KOPT-K1 (cell line): ENCODE measurements around the gene ZNF280D.

Experiments used
- H3K27ac ChIP-seq: fragments of 200-600 bp; sonication (generic); 2 replicates; pipeline ENCODE4 v1.5.1; 2016; ENCODE audit warnings: antibody characterized with exemption, mild to moderate bottlenecking, low read depth, low read length; ENCODE audit not compliant: poor library complexity, severe bottlenecking
- H3K36me3 ChIP-seq: fragments of 200-600 bp; sonication (generic); 2 replicates; pipeline ENCODE4 v1.5.1; 2017; ENCODE audit warnings: antibody characterized with exemption, mild to moderate bottlenecking, low read length, moderate library complexity; ENCODE audit not compliant: insufficient read depth
- H3K9me3 ChIP-seq: fragments of 200-600 bp; sonication (generic); 2 replicates; pipeline ENCODE4 v1.5.1; 2017; ENCODE audit warnings: antibody characterized with exemption, low read length, mild to moderate bottlenecking; ENCODE audit not compliant: insufficient read depth, poor library complexity, severe bottlenecking

ZNF280D gene

DNA sequence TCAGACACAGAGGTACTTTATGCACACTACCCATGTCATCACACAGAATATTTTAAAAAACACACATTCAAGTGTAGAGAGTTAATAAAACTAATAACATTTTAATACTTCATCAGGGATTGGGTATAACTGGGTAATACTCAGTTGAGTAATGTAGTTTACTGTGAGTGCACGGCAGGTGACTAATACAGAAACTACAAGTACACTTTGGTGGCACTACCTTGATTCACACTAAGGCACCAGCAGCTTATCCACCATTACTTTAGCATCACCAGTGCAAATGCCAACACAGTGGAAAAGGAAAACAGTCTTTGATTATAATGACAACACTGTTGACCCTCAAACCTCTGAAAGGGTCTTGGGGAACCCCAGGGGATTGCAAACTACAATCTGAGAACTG lies 33.6 kb downstream of the ZNF280D start:
- Histone ChIP-seq H3K9me3 (no peaks in the 10 kb centered on the region), H3K36me3 (peaks cover 56% of the 10 kb centered on the region), H3K27ac (no peak overlapping the region)

- Histone ChIP-seq H3K27ac (no peak overlapping the region), H3K9me3 (no peaks in the 10 kb centered on the region), H3K36me3 (peaks cover 48% of the 10 kb centered on the region)
Measured at GRCh38 chr15:56698270-56698669, 35.0 kb downstream of the ZNF280D start.

DNA sequence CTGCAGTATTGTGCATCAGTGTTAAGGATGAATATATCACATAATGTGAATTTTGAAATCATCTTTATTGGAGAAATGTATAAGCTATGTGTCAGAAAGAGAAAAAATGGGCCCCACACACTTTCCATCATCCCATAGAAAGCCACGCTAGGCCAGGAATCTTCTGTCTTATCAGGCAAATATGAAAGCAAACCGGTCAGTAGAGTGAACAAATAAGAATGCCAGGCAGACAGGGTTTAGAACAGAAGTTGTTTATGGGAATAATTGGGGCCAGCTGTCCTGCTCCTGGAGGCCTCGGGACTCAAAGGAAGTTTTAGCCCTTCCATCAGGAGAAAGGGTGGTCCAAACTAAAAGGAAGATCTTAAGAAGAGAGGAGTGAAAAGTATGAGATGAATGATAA lies 39.5 kb downstream of the ZNF280D start:
- Histone ChIP-seq H3K27ac (no peak overlapping the region), H3K9me3 (no peaks in the 10 kb centered on the region), H3K36me3 (peaks cover 12% of the 10 kb centered on the region)

DNA sequence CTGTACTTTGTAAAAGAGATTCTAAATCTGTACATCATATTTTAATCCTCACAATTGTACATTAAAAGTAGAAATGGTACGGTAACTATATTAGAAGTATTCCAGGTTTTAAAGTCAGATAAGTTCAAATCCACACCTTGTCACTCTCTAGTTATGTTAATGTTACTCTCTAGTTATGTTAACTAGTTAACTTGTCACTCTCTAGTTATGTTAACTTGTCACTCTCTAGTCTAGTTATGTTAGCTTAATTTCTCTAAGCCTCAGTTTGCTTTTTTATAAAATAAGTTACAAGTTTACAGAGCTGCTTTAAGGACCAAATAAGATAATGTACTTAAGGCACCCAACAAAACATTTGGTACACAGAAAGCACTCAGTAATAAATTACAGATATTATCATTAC lies 42.6 kb downstream of the ZNF280D start:
- H3K27ac ChIP-seq = no peak overlapping the region
- no peaks in the 10 kb centered on the region for H3K9me3 ChIP-seq
- no peaks in the 10 kb centered on the region; the same call in 1 of the 2 replicates for H3K36me3 ChIP-seq

GRCh38 chr15:56683908-56684307 lies 49.4 kb downstream of the ZNF280D start:
- H3K27ac ChIP-seq = peak overlapping the region; percentile 90
- H3K9me3 ChIP-seq = no peaks in the 10 kb centered on the region
- H3K36me3 ChIP-seq = no peaks in the 10 kb centered on the region; the same call in 1 of the 2 replicates

GRCh38 chr15:56681113-56681512 lies 52.2 kb downstream of the ZNF280D start:
- Histone ChIP-seq H3K36me3 (peaks cover 14% of the 10 kb centered on the region), H3K9me3 (no peaks in the 10 kb centered on the region)

DNA sequence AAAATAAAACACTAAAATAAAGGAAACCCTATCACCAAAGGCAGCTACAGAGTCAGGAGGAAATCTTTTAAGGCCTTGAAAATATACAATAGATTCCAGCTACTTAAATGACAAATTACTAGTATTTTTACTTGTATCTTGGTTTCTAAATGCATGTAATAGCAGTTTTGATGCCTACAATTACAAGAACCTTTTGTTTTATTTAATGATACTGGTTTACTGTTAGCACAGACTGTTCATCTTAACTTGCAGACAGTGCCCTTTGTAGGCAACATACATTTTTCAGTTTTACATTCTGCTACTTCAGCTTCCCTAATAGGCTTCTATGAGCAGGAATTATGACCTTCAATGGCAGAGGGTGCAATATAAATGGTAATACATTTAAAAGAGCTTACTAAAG lies 54.1 kb downstream of the ZNF280D start:
- Histone ChIP-seq H3K9me3 (no peaks in the 10 kb centered on the region), H3K27ac (peak overlapping the region; percentile 90), H3K36me3 (peaks cover 30% of the 10 kb centered on the region)

More at GRCh38 chr15:56681113-56681512, 52.2 kb downstream of the ZNF280D start:
- H3K27ac ChIP-seq = peak overlapping the region; percentile 90

DNA sequence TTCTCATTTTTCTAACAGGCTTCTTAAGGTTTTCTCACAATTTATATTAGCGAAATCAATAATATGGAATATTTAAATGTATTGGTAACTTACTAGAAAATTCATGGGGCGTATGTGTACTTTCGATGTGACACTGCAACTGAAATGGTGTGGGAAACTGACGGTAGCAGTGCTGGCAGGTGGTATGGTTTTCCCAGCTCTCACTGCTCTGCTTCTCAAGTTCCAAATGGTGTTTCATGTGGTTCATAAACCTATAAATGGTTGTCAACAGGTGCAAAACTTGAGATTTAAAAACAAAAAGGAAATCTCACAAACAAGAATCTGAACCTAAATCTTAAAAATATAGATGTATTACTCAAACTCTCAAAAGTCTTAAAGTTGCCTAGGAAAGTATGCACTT lies 54.7 kb downstream of the ZNF280D start:
- Histone ChIP-seq H3K9me3 (no peaks in the 10 kb centered on the region), H3K27ac (peak overlapping the region; percentile 90), H3K36me3 (peaks cover 36% of the 10 kb centered on the region)

DNA sequence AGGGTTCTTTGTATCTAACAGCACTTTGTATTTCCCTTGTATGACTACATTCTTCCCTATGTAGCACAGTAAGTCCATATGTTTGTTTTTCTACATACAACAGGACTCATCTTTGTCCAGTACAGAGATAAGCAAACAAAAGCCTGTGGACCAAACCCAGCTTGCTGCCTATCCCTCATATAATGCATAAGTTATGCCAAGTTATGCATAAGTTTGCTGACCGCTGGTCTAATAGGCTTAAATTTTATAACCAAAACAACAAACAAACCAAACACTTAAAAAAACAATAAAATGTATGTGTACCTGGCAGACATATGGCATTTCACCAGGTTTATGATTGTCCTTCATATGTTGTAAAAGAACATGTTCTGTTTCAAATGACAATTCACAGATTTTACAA lies 56.0 kb downstream of the ZNF280D start:
- Histone ChIP-seq H3K36me3 (peaks cover 46% of the 10 kb centered on the region), H3K27ac (peak overlapping the region; percentile 90), H3K9me3 (peaks cover 8% of the 10 kb centered on the region)

- Histone ChIP-seq H3K9me3 (peaks cover 9% of the 10 kb centered on the region), H3K27ac (no peak overlapping the region), H3K36me3 (peaks cover 46% of the 10 kb centered on the region)
Measured at GRCh38 chr15:56675930-56676329, 57.4 kb downstream of the ZNF280D start.

DNA sequence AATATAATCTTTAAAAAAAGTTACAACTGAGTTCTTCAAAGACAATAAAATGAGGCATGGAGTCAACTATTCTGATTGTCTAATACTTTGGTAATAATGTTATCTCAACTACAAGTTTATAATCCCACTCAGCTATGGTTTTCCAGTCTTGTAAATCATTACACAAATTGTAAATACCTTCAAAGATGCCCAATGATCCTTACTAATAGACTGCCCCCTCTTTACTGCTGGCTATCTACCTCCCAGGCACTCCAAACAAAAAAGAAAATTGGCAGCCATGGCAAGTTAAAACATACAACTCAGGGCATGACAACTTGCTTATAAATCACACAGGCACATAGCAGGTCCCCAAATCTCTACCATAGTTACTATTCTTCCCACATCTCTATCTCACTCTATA lies 58.5 kb downstream of the ZNF280D start:
- H3K27ac ChIP-seq = no peak overlapping the region

GRCh38 chr15:56672721-56673120 lies 60.6 kb downstream of the ZNF280D start:
- H3K27ac ChIP-seq = no peak overlapping the region
- peaks cover 9% of the 10 kb centered on the region for H3K9me3 ChIP-seq
- H3K36me3 ChIP-seq = peaks cover 46% of the 10 kb centered on the region

More for the DNA sequence above, 58.5 kb downstream of the ZNF280D start:
- Histone ChIP-seq H3K36me3 (peaks cover 46% of the 10 kb centered on the region), H3K9me3 (peaks cover 9% of the 10 kb centered on the region)

DNA sequence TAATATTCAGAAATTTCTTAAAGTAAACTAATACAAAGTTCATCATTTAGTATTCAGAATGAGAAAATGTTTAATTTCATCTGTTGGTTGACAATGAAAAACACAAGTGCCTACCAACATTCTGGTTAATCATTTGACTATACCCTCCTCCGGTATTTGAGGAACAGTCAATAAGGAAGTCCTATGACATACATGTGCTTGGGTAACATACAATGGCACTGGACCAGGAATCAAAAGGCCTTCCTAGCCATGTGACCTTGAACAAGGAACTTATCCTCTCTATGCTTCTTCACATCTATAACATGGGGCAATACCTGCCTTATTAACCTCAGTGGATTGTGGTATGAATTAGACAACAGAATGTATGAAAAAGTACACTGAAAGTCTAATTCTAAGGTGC lies 65.8 kb downstream of the ZNF280D start:
- Histone ChIP-seq H3K36me3 (peaks cover 39% of the 10 kb centered on the region), H3K27ac (no peak overlapping the region), H3K9me3 (peaks cover 12% of the 10 kb centered on the region)

DNA sequence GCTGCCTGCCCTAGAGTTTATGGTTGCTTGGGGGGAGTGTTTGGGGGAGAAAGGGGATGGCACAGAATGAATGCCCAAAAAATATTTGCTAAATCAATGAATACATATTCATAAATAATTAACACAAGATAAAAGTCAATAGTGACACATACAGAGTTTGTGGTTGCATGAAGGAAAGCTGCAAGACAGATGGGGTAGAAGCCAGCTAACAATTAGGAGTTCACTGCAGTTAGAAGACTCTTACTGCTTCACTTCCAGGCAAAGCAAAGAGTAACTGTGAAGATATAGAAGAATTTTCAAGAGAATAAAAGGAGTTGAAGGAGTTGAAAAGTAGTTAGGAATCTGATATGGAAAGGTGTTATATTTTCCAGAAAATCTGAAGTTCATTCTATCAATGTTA lies 72.4 kb downstream of the ZNF280D start:
- peaks cover 50% of the 10 kb centered on the region for H3K36me3 ChIP-seq
- H3K27ac ChIP-seq = peak overlapping the region; percentile 80
- peaks cover 26% of the 10 kb centered on the region for H3K9me3 ChIP-seq

DNA sequence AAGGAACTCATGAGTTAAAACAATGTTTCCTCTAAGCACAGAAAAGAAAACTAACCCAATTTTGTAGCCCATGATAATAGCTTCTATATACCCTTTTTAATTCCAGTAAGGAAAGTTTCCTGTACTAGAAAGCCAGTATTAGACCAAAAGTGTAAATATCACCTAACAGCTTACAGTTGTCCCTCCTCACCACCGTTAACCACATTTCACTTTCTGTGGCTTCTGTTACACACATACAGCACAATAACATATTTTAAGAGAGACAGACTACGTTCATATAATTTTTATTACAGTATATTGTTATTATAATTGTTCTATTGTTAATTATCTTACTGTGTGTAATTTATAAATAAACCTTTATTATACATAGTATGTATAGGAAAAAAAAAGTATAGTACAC lies 74.1 kb downstream of the ZNF280D start:
- peaks cover 26% of the 10 kb centered on the region for H3K9me3 ChIP-seq
- H3K36me3 ChIP-seq = peaks cover 33% of the 10 kb centered on the region
- H3K27ac ChIP-seq = peak overlapping the region; percentile 80

DNA sequence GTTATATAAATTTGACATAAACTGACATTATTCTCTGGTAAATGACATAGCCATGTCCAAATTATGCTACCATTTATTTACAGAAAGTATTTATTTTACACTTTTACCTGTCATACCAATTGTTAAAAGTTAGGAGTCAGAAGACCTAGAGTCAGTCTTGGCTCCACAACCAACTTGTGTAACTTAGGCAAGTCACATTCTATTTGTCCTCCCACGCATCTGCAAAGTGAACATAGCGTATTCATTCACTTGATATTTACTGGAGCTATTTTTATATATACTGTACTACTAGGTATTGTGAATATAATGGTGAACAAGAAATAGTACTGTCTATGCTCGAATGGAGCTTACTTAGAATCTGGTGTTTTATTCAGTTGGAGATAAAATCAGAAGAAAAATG lies 78.7 kb downstream of the ZNF280D start:
- Histone ChIP-seq H3K9me3 (peaks cover 17% of the 10 kb centered on the region), H3K36me3 (peaks cover 21% of the 10 kb centered on the region), H3K27ac (no peak overlapping the region)
